GM10266 (cell line): Measurements from ENCODE around the gene TMED1.

Experiments used
- DNase-seq: peaks from one replicate; pipeline ENCODE4 v3.0.0; 2012; ENCODE audit errors: extremely low spot score
- TF ChIP-seq, protein P1 (sequence below): IDR thresholded peaks from 2 replicates; pipeline ENCODE4 v1.5.1; 2012; ENCODE audit warnings: mild to moderate bottlenecking, low read depth; ENCODE audit not compliant: control insufficient read depth, insufficient read depth; ENCODE audit errors: missing control alignments

TMED1 gene

DNA sequence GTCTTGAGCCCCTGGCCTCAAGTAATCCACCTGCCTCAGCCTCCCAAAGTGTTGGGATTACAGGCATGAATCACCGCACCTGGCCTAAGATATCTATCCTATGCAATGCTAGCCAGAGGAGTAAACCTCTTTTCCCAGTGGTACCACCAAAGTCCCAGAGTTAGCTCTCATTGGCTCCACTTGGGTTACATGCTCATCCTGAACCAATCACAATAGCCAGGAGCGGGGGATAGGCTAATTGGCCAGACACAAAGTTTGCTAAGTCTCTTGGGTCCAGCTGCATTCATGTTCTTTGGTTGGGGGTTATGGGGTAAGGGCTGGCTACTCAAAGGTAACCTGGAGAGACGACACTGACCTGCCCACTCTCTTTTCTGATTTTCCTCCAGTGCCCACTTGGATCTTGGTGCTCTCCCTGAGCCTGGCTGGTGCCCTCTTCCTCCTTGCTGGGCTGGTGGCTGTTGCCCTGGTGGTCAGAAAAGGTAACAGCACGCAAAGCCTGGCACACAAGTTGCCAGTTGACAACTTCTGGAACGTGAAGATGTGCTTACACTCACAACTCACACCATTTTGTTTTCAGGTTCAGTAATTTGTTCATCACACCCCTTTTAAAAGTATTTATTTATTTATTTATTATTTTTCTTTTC lies 20.0 kb upstream of the TMED1 start:
- DNase-seq = no peak
- TF ChIP-seq, protein P1, sequence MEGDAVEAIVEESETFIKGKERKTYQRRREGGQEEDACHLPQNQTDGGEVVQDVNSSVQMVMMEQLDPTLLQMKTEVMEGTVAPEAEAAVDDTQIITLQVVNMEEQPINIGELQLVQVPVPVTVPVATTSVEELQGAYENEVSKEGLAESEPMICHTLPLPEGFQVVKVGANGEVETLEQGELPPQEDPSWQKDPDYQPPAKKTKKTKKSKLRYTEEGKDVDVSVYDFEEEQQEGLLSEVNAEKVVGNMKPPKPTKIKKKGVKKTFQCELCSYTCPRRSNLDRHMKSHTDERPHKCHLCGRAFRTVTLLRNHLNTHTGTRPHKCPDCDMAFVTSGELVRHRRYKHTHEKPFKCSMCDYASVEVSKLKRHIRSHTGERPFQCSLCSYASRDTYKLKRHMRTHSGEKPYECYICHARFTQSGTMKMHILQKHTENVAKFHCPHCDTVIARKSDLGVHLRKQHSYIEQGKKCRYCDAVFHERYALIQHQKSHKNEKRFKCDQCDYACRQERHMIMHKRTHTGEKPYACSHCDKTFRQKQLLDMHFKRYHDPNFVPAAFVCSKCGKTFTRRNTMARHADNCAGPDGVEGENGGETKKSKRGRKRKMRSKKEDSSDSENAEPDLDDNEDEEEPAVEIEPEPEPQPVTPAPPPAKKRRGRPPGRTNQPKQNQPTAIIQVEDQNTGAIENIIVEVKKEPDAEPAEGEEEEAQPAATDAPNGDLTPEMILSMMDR = peak; percentile 22

DNA sequence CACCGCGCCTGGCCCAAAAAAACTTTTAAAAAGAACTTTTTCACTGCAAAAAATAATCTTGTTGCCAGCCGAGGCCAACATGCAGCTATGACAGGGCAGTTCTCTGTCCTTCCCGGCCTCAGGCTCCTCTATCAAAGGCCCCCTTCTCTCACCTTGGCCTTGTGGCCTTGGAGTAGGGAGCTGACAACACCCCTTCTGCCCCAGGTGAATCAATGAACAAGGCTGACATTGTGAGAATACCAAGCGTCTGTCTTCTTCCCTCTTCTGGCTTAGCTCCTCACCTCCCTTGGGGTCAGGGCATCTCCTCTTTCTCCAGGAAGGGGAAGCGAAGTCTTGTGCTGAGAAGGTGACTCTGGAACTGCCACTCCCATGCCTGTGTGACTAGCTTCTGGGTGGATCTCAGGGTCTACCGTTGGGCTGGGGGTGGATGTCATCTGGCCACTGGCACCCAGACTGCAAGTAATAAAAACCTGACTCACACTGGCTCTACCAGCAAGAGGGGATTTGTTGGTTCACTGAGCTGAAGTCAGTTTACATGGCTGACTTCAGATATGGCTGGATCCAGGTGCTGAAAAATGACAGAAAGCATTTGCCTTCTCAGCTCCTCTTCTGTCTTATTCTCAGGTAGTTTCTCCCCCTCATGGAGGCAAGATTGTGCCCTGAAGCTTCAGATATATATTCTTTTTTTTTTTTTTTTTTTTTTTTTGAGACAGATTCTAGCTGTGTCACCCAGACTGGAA lies 18.5 kb upstream of the TMED1 start:
- DNase-seq = no peak
- TF ChIP-seq, protein P1 = no peak

GRCh38 chr19:10852941-10853340 lies 16.9 kb upstream of the TMED1 start:
- no peak for DNase-seq
- TF ChIP-seq, protein P1 = no peak

GRCh38 chr19:10852098-10852800 lies 16.2 kb upstream of the TMED1 start:
- TF ChIP-seq, protein P1 = no peak
- DNase-seq = no peak

- DNase-seq = no peak
- TF ChIP-seq, protein P1 = no peak
Measured at GRCh38 chr19:10850631-10851030, 14.6 kb upstream of the TMED1 start.

- no peak for DNase-seq
- TF ChIP-seq, protein P1 = no peak
Measured at GRCh38 chr19:10848230-10848856, 12.3 kb upstream of the TMED1 start, which contains the start of gene C19orf38. Gene C19orf38 (plus strand): TSS chr19:10848415. CDS start chr19:10848509, 94 bp downstream.
